ENCODE measurements around the gene FGG.

GRCh38 chr4:154559141-154559493 lies 53.3 kb downstream of the FGG start:
- TF ChIP-seq, protein P1, sequence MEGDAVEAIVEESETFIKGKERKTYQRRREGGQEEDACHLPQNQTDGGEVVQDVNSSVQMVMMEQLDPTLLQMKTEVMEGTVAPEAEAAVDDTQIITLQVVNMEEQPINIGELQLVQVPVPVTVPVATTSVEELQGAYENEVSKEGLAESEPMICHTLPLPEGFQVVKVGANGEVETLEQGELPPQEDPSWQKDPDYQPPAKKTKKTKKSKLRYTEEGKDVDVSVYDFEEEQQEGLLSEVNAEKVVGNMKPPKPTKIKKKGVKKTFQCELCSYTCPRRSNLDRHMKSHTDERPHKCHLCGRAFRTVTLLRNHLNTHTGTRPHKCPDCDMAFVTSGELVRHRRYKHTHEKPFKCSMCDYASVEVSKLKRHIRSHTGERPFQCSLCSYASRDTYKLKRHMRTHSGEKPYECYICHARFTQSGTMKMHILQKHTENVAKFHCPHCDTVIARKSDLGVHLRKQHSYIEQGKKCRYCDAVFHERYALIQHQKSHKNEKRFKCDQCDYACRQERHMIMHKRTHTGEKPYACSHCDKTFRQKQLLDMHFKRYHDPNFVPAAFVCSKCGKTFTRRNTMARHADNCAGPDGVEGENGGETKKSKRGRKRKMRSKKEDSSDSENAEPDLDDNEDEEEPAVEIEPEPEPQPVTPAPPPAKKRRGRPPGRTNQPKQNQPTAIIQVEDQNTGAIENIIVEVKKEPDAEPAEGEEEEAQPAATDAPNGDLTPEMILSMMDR (IDR thresholded peaks at IDR 0.05), result no peak
- TF ChIP-seq POLR2A (IDR thresholded peaks at IDR 0.05), result no peak
